Loucy (cell line): ENCODE results near the gene FAM219B.

Experiments
- H2AFZ ChIP-seq: fragments of 200-600 bp; sonication (generic); 2 replicates; pipeline ENCODE4 v1.6.0; 2016; ENCODE audit warnings: antibody characterized with exemption, mild to moderate bottlenecking, low read length, moderate library complexity
- H3F3A ChIP-seq: fragments of 200-600 bp; 2 replicates; pipeline ENCODE4 v1.6.0; 2016; ENCODE audit warnings: antibody characterized with exemption, low read depth, mild to moderate bottlenecking
- H3K27me3 ChIP-seq: fragments of 200-600 bp; sonication (generic); 2 replicates; pipeline ENCODE4 v1.6.1; 2014; ENCODE audit warnings: low read length, mild to moderate bottlenecking; ENCODE audit not compliant: insufficient read depth, poor library complexity, severe bottlenecking
- H3K36me3 ChIP-seq: fragments of 200-600 bp; sonication (generic); 2 replicates; pipeline ENCODE4 v1.6.1; 2016; ENCODE audit warnings: low read length; ENCODE audit not compliant: insufficient read depth
- H3K4me1 ChIP-seq: fragments of 200-600 bp; sonication (generic); 2 replicates; pipeline ENCODE4 v1.5.1; 2014; ENCODE audit warnings: low read length, mild to moderate bottlenecking; ENCODE audit not compliant: insufficient read depth, poor library complexity, severe bottlenecking
- H3K4me2 ChIP-seq: fragments of 200-600 bp; sonication (generic); 2 replicates; pipeline ENCODE4 v1.6.0; 2014; ENCODE audit warnings: antibody characterized with exemption, low read length, low read depth, mild to moderate bottlenecking; ENCODE audit not compliant: poor library complexity, severe bottlenecking
- H3K4me3 ChIP-seq: fragments of 200-600 bp; sonication (generic); 2 replicates; pipeline ENCODE4 v1.5.1; 2014; ENCODE audit warnings: low read length, mild to moderate bottlenecking, mixed read lengths; ENCODE audit not compliant: poor library complexity, severe bottlenecking
- H3K79me2 ChIP-seq: fragments of 200-600 bp; sonication (generic); 2 replicates; pipeline ENCODE4 v1.6.1; 2014; ENCODE audit warnings: low read length; ENCODE audit not compliant: insufficient read depth
- H3K9ac ChIP-seq: fragments of 200-600 bp; sonication (generic); 2 replicates; pipeline ENCODE4 v1.6.0; 2014; ENCODE audit warnings: mild to moderate bottlenecking, low read depth, low read length, moderate library complexity; ENCODE audit not compliant: poor library complexity, severe bottlenecking
- H3K9me2 ChIP-seq: fragments of 200-600 bp; sonication (generic); replicated peaks from 2 replicates; pipeline ENCODE4 v1.6.1; 2016; ENCODE audit warnings: low read depth, low read length, mixed read lengths
- H3K9me3 ChIP-seq: fragments of 200-600 bp; sonication (generic); 2 replicates; pipeline ENCODE4 v1.6.1; 2014; ENCODE audit warnings: mild to moderate bottlenecking, antibody characterized with exemption, low read length, low read depth; ENCODE audit not compliant: insufficient read depth
- H4K20me1 ChIP-seq: fragments of 200-600 bp; sonication (generic); 2 replicates; pipeline ENCODE4 v1.6.0; 2014; ENCODE audit warnings: antibody characterized with exemption, low read length, mild to moderate bottlenecking; ENCODE audit not compliant: insufficient read depth, poor library complexity, severe bottlenecking
- CTCF ChIP-seq: fragments of 200-600 bp; sonication (generic); conservative IDR thresholded peaks from 2 replicates; pipeline ENCODE4 v1.5.1; 2014; ENCODE audit warnings: mild to moderate bottlenecking, antibody characterized with exemption, low read length
- EZH2phosphoT487 ChIP-seq: fragments of 200-600 bp; IDR thresholded peaks from 2 replicates; pipeline ENCODE4 v1.6.1; 2018; ENCODE audit warnings: antibody characterized with exemption, mild to moderate bottlenecking, moderate library complexity, borderline replicate concordance

Gene FAM219B

GRCh38 chr15:74866090-74866489, 40.6 kb downstream of the FAM219B start:
- Histone ChIP-seq H3K36me3 (no peaks in the 10 kb centered on the region), H3K9ac (no peak overlapping the region), H4K20me1 (peaks cover 41% of the 10 kb centered on the region), H3K79me2 (peaks cover 79% of the 10 kb centered on the region), H3K27me3 (no peaks in the 10 kb centered on the region), H3K9me3 (no peaks in the 10 kb centered on the region), H3K4me2 (peak overlapping the region; percentile 34), H3K4me3 (no peak overlapping the region), H2AFZ (no peak overlapping the region), H3K9me2 (no peaks in the 10 kb centered on the region), H3K4me1 (peaks cover 60% of the 10 kb centered on the region), H3F3A (peaks cover 24% of the 10 kb centered on the region)
- TF ChIP-seq EZH2phosphoT487 (no peak), CTCF (no peak)

- peaks cover 18% of the 10 kb centered on the region for H3F3A ChIP-seq
- TF ChIP-seq EZH2phosphoT487 (no peak), CTCF (no peak)
- H3K27me3 ChIP-seq, result no peaks in the 10 kb centered on the region
- H3K9ac ChIP-seq, result no peak overlapping the region
- no peaks in the 10 kb centered on the region for H3K9me2 ChIP-seq
- no peaks in the 10 kb centered on the region for H3K9me3 ChIP-seq
- peaks cover 33% of the 10 kb centered on the region for H4K20me1 ChIP-seq
- peaks cover 52% of the 10 kb centered on the region for H3K4me1 ChIP-seq
- H3K4me2 ChIP-seq, result no peak overlapping the region
- H3K79me2 ChIP-seq, result peaks cover 73% of the 10 kb centered on the region
- H2AFZ ChIP-seq, result no peak overlapping the region
- no peaks in the 10 kb centered on the region for H3K36me3 ChIP-seq
- H3K4me3 ChIP-seq, result no peak overlapping the region
Measured at GRCh38 chr15:74865316-74865715, 41.3 kb downstream of the FAM219B start.

GRCh38 chr15:74864296-74864695, 42.4 kb downstream of the FAM219B start:
- TF ChIP-seq CTCF (no peak), EZH2phosphoT487 (no peak)
- H3K9me2 ChIP-seq, result no peaks in the 10 kb centered on the region
- peaks cover 42% of the 10 kb centered on the region for H3K4me1 ChIP-seq
- H3K4me2 ChIP-seq, result no peak overlapping the region
- H3K9ac ChIP-seq, result no peak overlapping the region
- peaks cover 72% of the 10 kb centered on the region for H3K79me2 ChIP-seq
- H3K27me3 ChIP-seq, result no peaks in the 10 kb centered on the region
- peaks cover 8% of the 10 kb centered on the region; the same call in 1 of the 2 replicates for H3F3A ChIP-seq
- H2AFZ ChIP-seq, result no peak overlapping the region
- H3K36me3 ChIP-seq, result no peaks in the 10 kb centered on the region; the same call in 1 of the 2 replicates
- H3K9me3 ChIP-seq, result no peaks in the 10 kb centered on the region
- H4K20me1 ChIP-seq, result peaks cover 24% of the 10 kb centered on the region
- H3K4me3 ChIP-seq, result no peak overlapping the region
